Measurements from ENCODE around the gene SLC39A11.
"Not testable (repeated sequence)": the region's sequence is repeated elsewhere in the genome, so short reads cannot be mapped to it uniquely, and the experiment has no call there.

The SLC39A11 gene, protein sequence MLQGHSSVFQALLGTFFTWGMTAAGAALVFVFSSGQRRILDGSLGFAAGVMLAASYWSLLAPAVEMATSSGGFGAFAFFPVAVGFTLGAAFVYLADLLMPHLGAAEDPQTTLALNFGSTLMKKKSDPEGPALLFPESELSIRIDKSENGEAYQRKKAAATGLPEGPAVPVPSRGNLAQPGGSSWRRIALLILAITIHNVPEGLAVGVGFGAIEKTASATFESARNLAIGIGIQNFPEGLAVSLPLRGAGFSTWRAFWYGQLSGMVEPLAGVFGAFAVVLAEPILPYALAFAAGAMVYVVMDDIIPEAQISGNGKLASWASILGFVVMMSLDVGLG
- 75.5 to 264 (median 176) reads per million in 18 experiments for total RNA-seq

DNA sequence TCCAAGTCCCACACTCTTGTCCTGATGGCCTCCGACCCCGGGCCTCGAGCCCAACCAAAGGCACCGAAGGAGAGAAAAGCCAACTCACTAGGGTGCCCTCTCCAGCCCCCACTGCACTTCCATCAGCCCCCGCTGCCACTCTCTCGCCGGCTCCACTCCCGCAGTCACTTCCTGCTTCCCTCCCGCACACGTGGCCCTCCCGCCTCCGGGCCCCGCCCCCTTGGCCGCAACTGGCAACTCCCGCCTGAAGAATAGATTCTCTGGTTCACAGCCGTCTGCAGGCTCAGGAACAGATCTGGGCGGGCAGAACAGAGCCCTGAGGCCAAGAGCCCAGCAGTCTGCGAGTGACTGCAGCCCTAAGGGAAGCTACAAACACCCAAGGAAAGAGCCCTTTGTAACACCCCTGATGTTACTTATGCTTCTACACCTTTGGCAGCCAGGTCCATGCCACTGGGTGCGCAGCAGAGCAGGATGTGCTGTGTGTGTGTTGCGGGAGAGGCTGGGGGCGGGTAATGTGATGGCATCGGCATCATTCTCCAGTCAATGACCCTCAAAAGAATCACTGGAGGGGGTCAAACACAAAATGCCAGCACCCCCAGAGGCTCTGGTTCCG is at the start of gene SLC39A11:
TSS of gene SLC39A11 (minus strand) at position 166 of the 613 bp plus-strand sequence. CDS start 3,924 bp downstream, outside the sequence.
- peak; percentile 96 for DNase-seq

DNA sequence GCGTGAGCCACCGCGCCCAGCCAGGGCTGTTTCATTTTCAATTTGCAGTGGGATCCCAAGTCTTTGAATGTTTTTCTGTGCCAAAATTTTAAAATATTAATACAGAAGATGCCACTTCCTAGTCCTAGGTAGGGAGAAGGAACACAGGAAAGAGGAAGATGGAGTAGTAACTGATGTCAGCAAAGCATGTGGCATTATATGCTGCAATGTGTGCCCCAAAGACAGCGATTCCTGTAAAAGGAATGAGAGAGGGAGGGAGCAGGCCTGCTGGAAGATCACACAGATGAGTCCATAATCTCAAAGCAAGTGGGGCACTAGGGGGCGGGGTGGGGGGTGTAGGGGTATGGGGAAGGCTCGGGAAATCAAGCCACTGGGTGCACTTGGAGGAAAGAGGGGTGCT is 48.9 kb upstream of the SLC39A11 start:
- DNase-seq, result peak; percentile 80 to 83

DNA sequence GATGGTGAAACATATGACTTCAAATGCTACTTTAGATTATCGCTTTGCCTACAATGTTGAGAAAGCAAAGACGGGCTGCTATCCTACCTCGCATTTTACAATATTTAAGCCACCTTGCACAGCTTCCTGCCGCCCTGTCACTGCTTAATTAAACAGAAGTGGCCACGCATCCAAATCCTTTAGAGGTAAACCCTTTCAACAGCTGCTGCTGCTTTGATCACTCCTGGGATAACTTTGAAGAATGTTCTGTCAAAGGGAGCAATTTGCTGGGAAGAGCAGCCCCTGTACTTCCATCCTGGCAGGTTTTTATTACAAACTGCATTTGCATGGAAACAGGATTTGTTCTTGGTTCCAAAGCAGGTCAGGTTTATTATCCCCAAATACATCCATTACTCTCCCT is 48.1 kb upstream of the SLC39A11 start:
- DNase-seq, result no peak

DNA sequence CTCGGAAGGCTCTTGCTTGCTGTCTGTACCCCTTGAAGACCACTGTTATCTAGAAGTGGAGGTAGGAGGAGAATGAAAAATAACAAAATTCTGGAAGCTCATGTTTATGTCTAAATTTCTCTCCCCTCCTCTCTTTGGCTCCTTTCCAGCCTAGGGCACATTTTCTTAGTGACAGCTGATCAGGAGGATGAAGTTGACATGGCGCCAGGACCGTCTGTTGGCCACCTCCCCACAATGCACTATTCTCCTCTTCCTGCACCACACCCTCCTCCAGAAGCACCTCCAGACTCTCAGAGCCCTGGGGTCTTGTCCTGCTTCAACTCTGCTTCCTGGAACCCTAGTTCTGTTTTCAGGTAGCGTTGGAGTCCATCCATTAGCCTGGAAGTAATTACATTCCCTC is 46.8 kb upstream of the SLC39A11 start:
- DNase-seq, result no peak

DNA sequence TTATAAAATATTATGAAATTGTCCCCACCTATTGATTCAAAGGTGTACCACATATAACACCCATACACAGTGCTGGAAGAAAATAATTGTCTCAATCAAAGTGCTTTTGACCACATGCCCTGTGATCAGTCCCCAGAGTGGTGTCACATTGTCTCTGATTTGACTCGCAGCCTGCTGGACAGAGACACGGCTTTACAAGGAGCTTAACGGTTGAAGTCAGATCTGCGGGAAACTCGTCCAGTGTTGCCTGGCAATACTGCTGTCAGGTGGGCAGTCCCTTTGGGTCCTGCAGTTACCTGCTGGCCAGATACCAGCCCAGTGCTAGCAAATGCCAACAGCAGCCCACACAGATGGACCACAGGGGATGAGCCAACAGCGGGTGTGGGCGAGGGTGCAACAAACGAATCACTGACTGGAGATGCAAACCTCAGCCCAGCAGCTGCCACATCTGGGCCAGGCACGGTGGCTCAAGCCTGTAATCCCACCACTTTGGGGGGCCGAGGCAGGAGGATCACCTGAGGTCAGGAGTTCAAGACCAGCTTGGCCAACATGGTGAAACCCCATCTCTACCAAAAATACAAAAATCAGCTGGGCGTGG is 46.2 kb upstream of the SLC39A11 start:
- no peak for DNase-seq

GRCh38 chr17:73137376-73137775 is 44.9 kb upstream of the SLC39A11 start:
- no peak for DNase-seq

DNA sequence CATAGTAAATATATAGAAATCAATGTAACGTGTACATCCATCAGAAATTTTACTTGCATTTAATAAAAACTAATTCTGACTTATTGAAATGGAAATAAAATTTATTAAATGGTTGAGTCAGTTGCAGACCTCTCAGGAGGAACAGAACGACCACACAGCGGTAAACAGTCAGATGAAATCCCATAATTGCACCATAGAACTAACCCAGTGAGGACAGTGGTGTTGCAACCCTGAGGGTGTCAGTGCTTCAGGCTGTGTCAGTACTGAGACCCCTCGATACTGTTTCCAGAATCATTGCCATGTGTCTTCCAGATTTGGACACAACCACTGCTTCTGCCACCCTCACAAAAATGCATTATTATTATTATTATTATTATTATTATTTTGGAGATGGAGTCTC is 43.3 kb upstream of the SLC39A11 start:
- DNase-seq, result peak; percentile 79 to 81

- DNase-seq, result peak; percentile 71 to 83
These were observed 41.6 kb upstream of the SLC39A11 start for GRCh38 chr17:73133911-73134649.

DNA sequence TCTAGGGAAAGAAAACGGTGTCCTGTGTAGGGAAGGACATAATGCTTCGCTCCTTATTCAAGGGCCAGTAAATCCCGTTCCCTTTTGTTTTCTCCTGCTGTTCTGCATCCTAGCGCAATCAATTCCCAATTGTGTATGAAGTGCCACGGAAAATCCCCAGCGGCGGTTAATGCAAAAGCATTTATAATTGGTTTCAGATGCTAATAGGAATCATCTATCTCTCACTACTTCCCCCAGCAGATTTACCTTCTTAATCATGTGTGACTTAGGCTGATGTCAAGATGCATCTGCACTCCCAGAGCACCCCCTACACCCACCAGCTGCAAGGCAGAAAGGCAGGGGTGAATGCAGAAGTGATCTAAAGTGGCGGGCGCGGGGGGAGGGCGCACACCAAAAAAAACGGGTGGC is 39.6 kb upstream of the SLC39A11 start:
- peak in 1 of 2 donors; percentile 60 for DNase-seq

GRCh38 chr17:73131439-73131838 is 39.0 kb upstream of the SLC39A11 start:
- DNase-seq, result not testable (repeated sequence)

DNA sequence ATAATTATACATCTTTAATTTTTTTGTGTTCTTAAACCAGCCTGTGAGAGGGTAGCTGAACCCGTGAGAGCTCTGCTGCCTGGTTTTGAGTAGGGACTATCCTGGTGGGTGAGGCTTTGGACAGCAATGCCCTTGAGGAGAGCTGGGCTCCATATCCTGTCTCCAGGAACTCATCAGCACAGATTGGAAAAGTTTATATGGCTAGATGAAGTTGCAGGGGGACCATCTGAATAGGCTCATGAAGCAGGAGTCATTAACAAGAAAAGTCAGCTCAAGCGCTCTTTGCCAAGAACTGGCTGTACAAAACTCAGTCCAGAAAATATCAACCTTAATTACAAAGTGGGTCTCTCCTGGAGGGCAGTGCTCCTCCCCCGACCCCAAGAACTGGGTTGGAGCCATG is 38.5 kb upstream of the SLC39A11 start:
- no peak for DNase-seq

DNA sequence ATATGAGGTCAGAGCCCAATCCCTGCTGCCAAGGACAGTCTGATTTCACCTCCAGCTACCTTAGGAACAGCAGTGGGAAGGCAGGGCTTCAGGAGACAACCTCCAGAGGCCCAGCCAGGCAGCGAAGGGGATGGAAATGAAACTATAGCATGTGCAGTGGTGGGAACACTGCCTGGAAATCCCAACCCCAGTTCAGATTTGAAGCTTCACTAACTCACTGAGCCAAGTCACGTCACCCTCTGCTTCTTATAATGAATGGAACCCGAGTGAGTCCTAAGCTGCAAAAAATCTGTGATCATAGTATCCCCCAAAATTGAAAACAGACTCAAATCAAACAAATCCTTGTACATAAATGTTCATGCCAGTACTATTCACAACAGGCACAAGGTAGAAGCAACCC is 36.0 kb upstream of the SLC39A11 start:
- DNase-seq, result no peak

DNA sequence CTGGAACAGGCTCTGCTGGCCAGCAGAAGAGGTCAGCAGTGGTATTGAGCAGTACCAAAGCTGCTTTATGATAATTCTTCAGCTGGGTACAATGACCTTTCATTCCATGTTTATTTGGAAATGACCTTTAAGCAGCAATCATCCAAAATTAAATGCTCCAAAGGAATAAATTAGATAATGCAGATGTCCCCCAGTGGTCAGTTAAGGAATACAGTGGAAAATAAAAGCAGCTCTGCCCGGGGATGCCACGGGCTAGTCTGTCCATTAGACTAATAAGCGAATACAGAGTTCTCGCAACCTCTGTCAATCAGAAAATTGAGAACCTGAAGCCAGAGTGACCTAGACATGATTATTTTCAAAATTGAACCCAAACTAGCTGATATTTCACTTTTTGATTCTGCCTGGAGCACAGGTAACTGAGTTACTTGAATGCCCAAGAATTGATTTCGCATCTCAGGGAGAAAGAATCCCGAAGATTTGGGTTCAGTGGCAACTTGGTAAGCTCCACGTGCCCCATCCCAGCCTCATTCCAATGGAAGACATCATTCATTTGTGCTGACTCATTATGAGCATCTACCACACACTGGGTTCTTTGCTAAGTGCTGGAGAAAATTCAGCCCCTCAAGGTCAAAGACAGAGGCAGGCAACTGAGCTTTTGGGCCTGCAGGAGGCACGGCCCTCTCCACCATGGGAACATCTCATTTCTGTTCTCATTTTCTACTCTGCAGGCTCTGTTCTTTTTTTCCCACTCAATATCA is 34.4 kb upstream of the SLC39A11 start:
- DNase-seq, result no peak

DNA sequence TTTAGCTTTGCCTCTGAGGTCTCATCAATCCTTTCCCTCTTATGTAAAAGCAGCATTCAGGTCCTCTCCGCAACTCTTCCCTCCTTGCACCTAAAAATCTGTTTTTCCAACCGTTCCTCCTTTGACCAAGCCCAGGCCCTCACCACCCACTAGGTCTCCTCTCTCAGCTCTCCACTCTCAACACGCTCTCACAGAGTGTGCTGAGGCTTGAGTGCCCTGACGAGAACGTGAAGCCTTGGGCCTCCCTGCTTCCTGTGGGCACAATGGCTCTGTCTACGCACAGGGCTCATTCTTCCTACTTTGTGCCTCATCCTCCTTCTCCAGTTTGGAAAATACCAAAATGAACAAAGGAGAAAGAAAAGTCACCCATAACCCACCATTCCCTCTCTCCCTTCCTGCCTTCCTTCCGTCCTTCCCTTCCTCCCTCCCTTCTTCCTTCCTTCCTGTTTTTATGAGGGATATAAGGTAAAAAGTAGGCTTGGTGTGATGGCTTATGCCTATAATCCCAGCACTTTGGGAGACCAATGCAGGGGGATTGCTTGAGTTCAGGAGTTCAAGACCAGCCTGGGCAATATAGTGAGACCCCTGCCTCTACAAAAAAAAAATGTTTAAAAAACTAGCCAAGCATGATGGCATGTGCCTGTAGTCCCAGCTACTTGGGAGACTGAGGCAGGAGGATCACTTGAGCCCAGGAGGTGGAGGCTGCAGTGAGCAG is 31.3 kb upstream of the SLC39A11 start:
- no peak for DNase-seq

DNA sequence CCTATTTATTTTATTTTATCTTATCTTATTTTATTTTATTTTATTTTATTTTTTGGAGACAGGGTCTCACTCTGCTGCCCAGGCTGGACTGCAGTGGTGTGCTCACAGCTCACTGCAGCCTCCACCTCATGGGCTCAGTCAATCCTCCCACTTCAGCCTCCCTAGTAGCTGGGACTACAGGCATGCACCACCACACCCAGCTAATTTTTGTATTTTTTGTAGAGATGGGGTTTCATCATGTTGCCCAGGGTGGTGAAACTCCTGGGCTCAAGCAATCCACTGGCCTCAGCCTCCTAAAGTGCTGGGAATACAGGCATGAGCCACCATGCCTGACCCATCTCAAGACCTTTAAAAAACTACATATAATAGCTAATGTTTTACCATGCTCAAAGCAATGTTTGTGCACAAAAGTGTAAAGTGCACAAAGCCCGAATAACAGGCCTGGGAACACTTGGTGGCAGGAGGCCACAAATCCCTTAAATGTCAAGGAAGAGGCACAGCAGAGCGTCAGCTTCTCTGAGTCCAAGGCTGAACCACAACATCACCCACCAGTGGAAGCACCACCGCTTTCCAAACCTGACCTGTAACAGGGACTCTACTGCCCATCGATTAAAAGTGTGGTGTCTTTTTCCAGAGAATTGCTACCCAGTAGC is 30.6 kb upstream of the SLC39A11 start:
- no peak for DNase-seq

DNA sequence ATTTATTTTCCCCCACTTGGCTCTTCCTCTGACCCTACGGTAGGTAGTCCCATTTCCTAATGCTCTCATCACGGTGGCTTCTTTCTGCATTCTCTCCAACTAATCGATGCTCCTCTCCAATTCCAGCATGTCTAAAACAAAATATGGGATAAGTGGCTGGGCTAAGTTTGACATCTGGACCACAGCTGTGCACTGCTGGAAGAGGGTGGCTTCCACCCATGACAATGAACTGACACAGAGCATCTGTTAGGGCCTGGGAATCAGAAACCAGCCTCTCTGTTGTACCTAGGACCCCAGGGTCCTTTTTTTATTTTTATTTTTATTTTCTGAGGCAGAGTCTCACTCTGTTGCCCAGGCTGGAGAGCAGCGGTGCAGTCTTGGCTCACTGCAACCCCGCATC is 29.0 kb upstream of the SLC39A11 start:
- no peak for DNase-seq

DNA sequence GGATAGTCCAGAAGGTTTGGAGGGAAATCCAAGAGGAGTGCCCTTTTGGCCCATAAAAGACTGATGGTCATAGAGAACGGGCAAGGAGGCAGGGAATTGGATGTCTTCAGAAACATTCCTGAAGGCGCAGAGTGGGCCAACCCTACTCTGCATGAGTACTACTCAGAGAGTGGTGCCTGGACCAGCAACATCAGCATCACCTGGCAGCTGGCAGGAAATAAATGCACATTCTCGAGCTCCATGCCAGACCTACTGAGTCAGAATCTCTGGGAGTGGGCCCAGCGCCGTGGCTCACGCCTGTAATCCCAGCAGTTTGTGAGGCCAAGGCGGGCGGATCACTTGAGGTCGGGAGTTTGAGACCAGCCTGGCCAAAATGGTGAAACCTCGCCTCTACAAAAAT is 27.1 kb upstream of the SLC39A11 start:
- DNase-seq, result no peak

- no peak for DNase-seq
These were observed 26.5 kb upstream of the SLC39A11 start for GRCh38 chr17:73118951-73119391.

DNA sequence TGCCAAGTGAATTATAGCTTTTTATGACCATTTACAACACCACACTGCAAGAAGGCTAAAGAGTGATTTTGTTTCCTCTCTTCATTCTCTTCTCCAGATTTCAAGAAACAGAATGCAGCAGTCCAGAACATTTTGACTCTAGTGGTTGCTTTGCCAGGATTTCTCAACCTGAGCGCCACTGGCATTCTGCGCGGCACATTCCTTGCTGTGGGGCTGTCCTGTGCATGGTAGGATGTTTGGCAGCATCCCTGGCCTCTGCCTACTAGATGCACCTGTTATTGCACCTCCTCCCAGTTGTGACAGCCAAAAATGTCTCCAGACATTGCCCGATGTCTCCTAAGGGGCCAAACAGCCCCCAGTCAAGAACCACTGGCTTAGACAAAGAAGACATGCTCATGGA is 25.7 kb upstream of the SLC39A11 start:
- no peak for DNase-seq

DNA sequence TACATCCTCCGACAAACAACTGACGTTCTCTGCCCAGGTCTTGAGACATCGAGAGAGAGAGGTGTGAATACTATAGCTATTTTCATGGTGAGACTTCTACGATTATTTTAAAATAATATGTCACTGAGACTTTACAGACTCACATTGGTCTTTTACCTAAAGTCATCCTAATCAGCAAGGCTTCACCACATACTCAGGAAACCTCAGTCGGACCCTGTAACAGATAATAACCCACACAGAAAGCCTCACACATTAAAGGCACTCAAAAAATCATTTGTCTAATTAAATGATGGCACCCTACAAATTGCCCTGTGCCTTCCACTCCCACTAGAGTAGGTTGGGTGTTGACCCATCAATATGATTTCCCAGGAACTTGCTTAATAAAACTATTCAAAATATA is 19.8 kb upstream of the SLC39A11 start:
- DNase-seq, result no peak

DNA sequence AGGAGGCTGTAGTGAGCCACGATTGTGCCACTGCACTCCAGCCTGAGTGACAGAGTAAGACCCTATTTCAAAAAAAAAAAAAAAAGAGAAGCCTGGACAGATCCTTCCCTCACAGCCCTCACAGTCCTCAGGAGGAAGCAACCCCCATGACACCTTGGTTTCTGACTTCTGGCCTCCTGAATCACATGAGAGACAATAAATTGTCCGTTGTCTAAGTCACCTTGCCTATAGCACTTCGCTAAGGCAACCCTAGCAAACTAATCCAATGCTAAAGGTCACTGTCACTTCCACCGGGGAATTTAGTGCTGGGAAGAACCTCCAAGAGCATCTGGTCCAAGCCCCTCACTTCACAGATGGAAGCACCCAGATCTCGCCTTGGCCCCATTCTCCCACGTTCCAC is 18.9 kb upstream of the SLC39A11 start:
- peak in 1 of 2 donors; percentile 16 for DNase-seq
